ENCODE measurements around the gene HMCN2. TPM values are rescaled to one million over a fixed set of nuclear protein-coding genes. Genes with fewer than 3 reads are reported as not detected.

Gene HMCN2
- total and polyA plus RNA-seq, 2 donors (not counting 3 experiments of a cell fraction or from before 2014, with no cell fraction given): 0.04 to 0.24 TPM

DNA sequence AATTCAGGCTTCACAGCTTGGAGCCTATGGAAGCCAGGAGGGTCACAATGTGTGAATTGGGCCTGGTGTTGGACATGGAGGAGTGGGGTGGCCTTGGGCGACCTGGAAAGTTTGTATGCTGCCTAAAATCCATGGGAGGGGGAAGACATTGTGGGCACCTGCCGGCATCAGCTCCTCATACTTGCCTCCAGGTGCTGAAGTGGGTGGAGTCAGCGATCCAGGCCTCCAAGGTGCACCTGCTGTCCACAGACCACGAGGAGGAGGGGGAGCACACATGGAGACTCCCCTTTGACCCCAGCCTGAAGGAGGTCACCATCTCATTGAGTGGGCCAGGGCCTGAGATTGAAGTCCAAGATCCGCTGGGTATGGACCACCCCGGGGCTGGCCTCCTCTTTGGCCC lies 29.1 kb downstream of the HMCN2 start:
- DNase-seq (ENCODE audit: low read depth, low spot score) (no peak), FAIRE-seq (no peak)
- H3K9me3 ChIP-seq (replicated peaks; ENCODE audit: control insufficient read depth, insufficient read depth, low read length): no peaks in the 10 kb centered on the region
- no peak overlapping the region for H2AFZ ChIP-seq (ENCODE audit: low read depth, low read length)
- no peak for TF ChIP-seq JUN (IDR thresholded peaks at IDR 0.05; ENCODE audit: borderline replicate concordance, insufficient read depth, insufficient read length, low read depth)
- TF ChIP-seq GATA2 (IDR thresholded peaks at IDR 0.05; ENCODE audit: insufficient read depth, insufficient read length, low read depth, low read length): no peak
- H3K9me1 ChIP-seq (replicated peaks; ENCODE audit: control insufficient read depth, extremely low read depth, insufficient read depth, low read length): no peaks in the 10 kb centered on the region
- H3K9ac ChIP-seq (replicated peaks; ENCODE audit: extremely low read depth, insufficient read depth, low read length): no peak overlapping the region
- H3K4me3 ChIP-seq (replicated peaks in 1 of 3; ENCODE audit: insufficient read depth in 1 of 3, low read depth in 1 of 3, low read length in 3 of 3): no peak overlapping the region
- H4K20me1 ChIP-seq (replicated peaks; ENCODE audit: control insufficient read depth, extremely low read depth, insufficient read depth, low read length): no peaks in the 10 kb centered on the region
- H3K36me3 ChIP-seq (ENCODE audit: control insufficient read depth in 2 of 2, extremely low read depth in 1 of 2, insufficient read depth in 2 of 2, low read length in 2 of 2): no peaks in the 10 kb centered on the region
- ChIA-PET POLR2A (interaction anchor here (0.5 kb wide), 1 partner anchor 156 kb away, joined by 3 read pairs; no protein-coding TSS in a partner anchor), CTCF (no interaction called here)
- no TSS peak for BruUV-seq (replicated peaks)
- no peaks in the 10 kb centered on the region for H3K4me1 ChIP-seq (ENCODE audit: control insufficient read depth, extremely low read depth, insufficient read depth, low read length)
- intact Hi-C loops (cut with micrococcal nuclease): no loop called here
- H3K27me3 ChIP-seq (ENCODE audit: control insufficient read depth in 2 of 2, insufficient read depth in 2 of 2, low read length in 2 of 2): peaks cover 2 to 10% of the 10 kb centered on the region in 2 experiments
- H3K4me2 ChIP-seq (ENCODE audit: insufficient read depth, low read length): no peak overlapping the region
- dilution Hi-C loops (cut with MboI; ENCODE audit: extremely low pct_ligation_motif_present, low sequenced_read_pairs): no loop called here
- no peaks in the 10 kb centered on the region for H3K79me2 ChIP-seq (ENCODE audit: control insufficient read depth, insufficient read depth, low read length)
- no peak overlapping the region for H3K27ac ChIP-seq (ENCODE audit: insufficient read depth, low read depth, low read length)

DNA sequence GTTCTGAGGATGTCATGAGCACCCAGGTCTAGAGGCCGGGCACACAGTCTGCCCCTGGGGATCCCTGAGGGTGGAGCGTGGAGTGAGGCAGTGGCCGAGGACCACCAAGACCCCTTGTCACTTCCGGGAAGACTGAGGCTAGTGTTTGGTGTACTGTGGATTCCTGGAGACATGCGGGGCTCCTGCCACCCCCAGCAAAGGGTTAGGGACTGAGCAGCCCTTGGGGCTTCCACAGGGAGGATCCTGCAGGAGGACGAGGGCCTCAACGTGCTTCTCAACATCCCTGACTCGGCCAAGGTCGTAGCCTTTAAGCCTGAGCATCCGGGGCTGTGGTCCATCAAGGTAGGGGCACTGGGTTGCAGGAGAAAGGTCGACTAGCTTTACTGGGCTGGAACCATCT lies 29.9 kb downstream of the HMCN2 start:
- dilution Hi-C loops (cut with MboI; ENCODE audit: extremely low pct_ligation_motif_present, low sequenced_read_pairs) (no loop called here), intact Hi-C loops (cut with micrococcal nuclease) (no loop called here)
- no peaks in the 10 kb centered on the region for H3K36me3 ChIP-seq (ENCODE audit: control insufficient read depth in 2 of 2, extremely low read depth in 1 of 2, insufficient read depth in 2 of 2, low read length in 2 of 2)
- TF ChIP-seq POLR2A (IDR thresholded peaks at IDR 0.05; ENCODE audit: low read depth, low read length) (no peak), POLR2AphosphoS5 (IDR thresholded peaks at IDR 0.05; ENCODE audit: insufficient read depth, low read depth, low read length) (no peak), JUN (IDR thresholded peaks at IDR 0.05; ENCODE audit: borderline replicate concordance, insufficient read depth, insufficient read length, low read depth) (no peak), GATA2 (IDR thresholded peaks at IDR 0.05; ENCODE audit: insufficient read depth, insufficient read length, low read depth, low read length) (no peak), FOS (IDR thresholded peaks at IDR 0.05; ENCODE audit: borderline replicate concordance, insufficient read depth, low read length) (no peak), EZH2 (IDR thresholded peaks at IDR 0.05; ENCODE audit: borderline replicate concordance, low read depth, low read length, severe bottlenecking) (no peak), MYC (IDR thresholded peaks at IDR 0.05; ENCODE audit: low read depth, low read length) (no peak)
- TF ChIP-seq, protein P1, sequence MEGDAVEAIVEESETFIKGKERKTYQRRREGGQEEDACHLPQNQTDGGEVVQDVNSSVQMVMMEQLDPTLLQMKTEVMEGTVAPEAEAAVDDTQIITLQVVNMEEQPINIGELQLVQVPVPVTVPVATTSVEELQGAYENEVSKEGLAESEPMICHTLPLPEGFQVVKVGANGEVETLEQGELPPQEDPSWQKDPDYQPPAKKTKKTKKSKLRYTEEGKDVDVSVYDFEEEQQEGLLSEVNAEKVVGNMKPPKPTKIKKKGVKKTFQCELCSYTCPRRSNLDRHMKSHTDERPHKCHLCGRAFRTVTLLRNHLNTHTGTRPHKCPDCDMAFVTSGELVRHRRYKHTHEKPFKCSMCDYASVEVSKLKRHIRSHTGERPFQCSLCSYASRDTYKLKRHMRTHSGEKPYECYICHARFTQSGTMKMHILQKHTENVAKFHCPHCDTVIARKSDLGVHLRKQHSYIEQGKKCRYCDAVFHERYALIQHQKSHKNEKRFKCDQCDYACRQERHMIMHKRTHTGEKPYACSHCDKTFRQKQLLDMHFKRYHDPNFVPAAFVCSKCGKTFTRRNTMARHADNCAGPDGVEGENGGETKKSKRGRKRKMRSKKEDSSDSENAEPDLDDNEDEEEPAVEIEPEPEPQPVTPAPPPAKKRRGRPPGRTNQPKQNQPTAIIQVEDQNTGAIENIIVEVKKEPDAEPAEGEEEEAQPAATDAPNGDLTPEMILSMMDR (IDR thresholded peaks at IDR 0.05; ENCODE audit: extremely low read depth in 1 of 2, insufficient read depth in 1 of 2, low read depth in 1 of 2, low read length in 2 of 2): no peak
- TF ChIP-seq, protein P2, sequence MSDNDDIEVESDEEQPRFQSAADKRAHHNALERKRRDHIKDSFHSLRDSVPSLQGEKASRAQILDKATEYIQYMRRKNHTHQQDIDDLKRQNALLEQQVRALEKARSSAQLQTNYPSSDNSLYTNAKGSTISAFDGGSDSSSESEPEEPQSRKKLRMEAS (IDR thresholded peaks at IDR 0.05; ENCODE audit: insufficient read depth, insufficient read length): no peak
- no peak for DNase-seq (ENCODE audit: low read depth, low spot score)
- no TSS peak for BruUV-seq (replicated peaks)
- no peak overlapping the region for H3K9ac ChIP-seq (replicated peaks; ENCODE audit: extremely low read depth, insufficient read depth, low read length)
- H3K9me1 ChIP-seq (replicated peaks; ENCODE audit: control insufficient read depth, extremely low read depth, insufficient read depth, low read length): no peaks in the 10 kb centered on the region
- peaks cover 0 to 8% of the 10 kb centered on the region in 2 experiments for H3K27me3 ChIP-seq (ENCODE audit: control insufficient read depth in 2 of 2, insufficient read depth in 2 of 2, low read length in 2 of 2)
- H3K4me3 ChIP-seq (replicated peaks in 1 of 3; ENCODE audit: insufficient read depth in 1 of 3, low read depth in 1 of 3, low read length in 3 of 3): no peak overlapping the region
- H3K4me2 ChIP-seq (ENCODE audit: insufficient read depth, low read length): no peak overlapping the region
- ChIA-PET POLR2A (no interaction called here), CTCF (no interaction called here)
- no peaks in the 10 kb centered on the region for H4K20me1 ChIP-seq (replicated peaks; ENCODE audit: control insufficient read depth, extremely low read depth, insufficient read depth, low read length)
- no peak for FAIRE-seq
- H3K79me2 ChIP-seq (ENCODE audit: control insufficient read depth, insufficient read depth, low read length): no peaks in the 10 kb centered on the region
- no peak overlapping the region for H3K27ac ChIP-seq (ENCODE audit: insufficient read depth, low read depth, low read length)
- H3K9me3 ChIP-seq (replicated peaks; ENCODE audit: control insufficient read depth, insufficient read depth, low read length): no peaks in the 10 kb centered on the region
- H3K4me1 ChIP-seq (ENCODE audit: control insufficient read depth, extremely low read depth, insufficient read depth, low read length): no peaks in the 10 kb centered on the region
- no peak overlapping the region for H2AFZ ChIP-seq (ENCODE audit: low read depth, low read length)
